HL-60 (cell line): ENCODE results near the gene FAF1.

Experiments
- DNase-seq, 2 experiments: peaks; one replicate each; pipeline ENCODE4 v3.0.0-alpha.2; 2010 to 2020; ENCODE audit warnings: low read depth in 1 of 2, low spot score in 1 of 2
- H3K27ac ChIP-seq: fragments of 250-450 bp; sonication (Bioruptor Pico); replicated peaks from 2 replicates; pipeline ENCODE4 v1.5.1; 2020; ENCODE audit warnings: mild to moderate bottlenecking, moderate library complexity
- H3K27me3 ChIP-seq: fragments of 250-450 bp; sonication (Bioruptor Pico); 2 replicates; pipeline ENCODE4 v1.5.1; 2021; ENCODE audit warnings: mild to moderate bottlenecking, moderate library complexity; ENCODE audit not compliant: insufficient read depth, poor library complexity, severe bottlenecking
- H3K4me3 ChIP-seq: replicated peaks from 2 replicates; pipeline ENCODE4 v1.5.1; 2011; ENCODE audit warnings: mild to moderate bottlenecking, control low read depth, low read length; ENCODE audit not compliant: insufficient read depth
- GABPA ChIP-seq: IDR thresholded peaks from 2 replicates; pipeline ENCODE4 v1.6.1; 2012; ENCODE audit warnings: low read depth
- POLR2AphosphoS5 ChIP-seq: IDR thresholded peaks from 2 replicates; pipeline ENCODE4 v1.6.1; 2012; ENCODE audit warnings: low read depth
- SPI1 ChIP-seq: IDR thresholded peaks from 2 replicates; pipeline ENCODE4 v1.6.1; 2012; ENCODE audit warnings: low read depth, mild to moderate bottlenecking, borderline replicate concordance
- TF ChIP-seq, protein P1 (sequence below): IDR thresholded peaks from one replicate; pipeline ENCODE4 v1.5.1; 2011; ENCODE audit warnings: low read length, control low read depth, inconsistent platforms; ENCODE audit not compliant: insufficient read depth
- TF ChIP-seq, protein P2 (sequence below): IDR thresholded peaks from 2 replicates; pipeline ENCODE4 v1.6.1; 2012; ENCODE audit warnings: low read depth; ENCODE audit not compliant: insufficient replicate concordance

Gene FAF1

DNA sequence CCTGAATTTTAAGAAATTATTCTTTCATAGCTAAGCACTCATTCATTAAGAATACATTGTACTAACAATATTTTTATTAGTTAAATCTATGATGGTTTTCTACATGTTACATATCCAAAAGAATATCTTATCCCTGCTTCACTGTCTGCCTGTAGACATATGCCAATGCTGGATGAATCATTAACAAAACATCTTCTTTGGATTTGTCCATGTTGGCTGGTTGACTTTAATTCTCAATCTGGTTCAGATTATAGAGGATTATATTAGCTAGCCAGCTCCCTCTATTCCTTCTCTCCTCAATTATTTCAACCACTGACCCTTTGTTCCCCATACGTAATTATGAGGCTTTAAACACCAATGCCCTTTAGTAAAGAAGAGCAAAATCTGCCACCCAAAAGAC lies 398.0 kb downstream of the FAF1 start:
- no peak overlapping the region for H3K4me3 ChIP-seq
- TF ChIP-seq SPI1 (no peak), GABPA (no peak), POLR2AphosphoS5 (no peak)
- TF ChIP-seq, protein P1, sequence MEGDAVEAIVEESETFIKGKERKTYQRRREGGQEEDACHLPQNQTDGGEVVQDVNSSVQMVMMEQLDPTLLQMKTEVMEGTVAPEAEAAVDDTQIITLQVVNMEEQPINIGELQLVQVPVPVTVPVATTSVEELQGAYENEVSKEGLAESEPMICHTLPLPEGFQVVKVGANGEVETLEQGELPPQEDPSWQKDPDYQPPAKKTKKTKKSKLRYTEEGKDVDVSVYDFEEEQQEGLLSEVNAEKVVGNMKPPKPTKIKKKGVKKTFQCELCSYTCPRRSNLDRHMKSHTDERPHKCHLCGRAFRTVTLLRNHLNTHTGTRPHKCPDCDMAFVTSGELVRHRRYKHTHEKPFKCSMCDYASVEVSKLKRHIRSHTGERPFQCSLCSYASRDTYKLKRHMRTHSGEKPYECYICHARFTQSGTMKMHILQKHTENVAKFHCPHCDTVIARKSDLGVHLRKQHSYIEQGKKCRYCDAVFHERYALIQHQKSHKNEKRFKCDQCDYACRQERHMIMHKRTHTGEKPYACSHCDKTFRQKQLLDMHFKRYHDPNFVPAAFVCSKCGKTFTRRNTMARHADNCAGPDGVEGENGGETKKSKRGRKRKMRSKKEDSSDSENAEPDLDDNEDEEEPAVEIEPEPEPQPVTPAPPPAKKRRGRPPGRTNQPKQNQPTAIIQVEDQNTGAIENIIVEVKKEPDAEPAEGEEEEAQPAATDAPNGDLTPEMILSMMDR = no peak
- TF ChIP-seq, protein P2, sequence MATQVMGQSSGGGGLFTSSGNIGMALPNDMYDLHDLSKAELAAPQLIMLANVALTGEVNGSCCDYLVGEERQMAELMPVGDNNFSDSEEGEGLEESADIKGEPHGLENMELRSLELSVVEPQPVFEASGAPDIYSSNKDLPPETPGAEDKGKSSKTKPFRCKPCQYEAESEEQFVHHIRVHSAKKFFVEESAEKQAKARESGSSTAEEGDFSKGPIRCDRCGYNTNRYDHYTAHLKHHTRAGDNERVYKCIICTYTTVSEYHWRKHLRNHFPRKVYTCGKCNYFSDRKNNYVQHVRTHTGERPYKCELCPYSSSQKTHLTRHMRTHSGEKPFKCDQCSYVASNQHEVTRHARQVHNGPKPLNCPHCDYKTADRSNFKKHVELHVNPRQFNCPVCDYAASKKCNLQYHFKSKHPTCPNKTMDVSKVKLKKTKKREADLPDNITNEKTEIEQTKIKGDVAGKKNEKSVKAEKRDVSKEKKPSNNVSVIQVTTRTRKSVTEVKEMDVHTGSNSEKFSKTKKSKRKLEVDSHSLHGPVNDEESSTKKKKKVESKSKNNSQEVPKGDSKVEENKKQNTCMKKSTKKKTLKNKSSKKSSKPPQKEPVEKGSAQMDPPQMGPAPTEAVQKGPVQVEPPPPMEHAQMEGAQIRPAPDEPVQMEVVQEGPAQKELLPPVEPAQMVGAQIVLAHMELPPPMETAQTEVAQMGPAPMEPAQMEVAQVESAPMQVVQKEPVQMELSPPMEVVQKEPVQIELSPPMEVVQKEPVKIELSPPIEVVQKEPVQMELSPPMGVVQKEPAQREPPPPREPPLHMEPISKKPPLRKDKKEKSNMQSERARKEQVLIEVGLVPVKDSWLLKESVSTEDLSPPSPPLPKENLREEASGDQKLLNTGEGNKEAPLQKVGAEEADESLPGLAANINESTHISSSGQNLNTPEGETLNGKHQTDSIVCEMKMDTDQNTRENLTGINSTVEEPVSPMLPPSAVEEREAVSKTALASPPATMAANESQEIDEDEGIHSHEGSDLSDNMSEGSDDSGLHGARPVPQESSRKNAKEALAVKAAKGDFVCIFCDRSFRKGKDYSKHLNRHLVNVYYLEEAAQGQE = no peak
- no peak for DNase-seq
- no peak overlapping the region for H3K27ac ChIP-seq
- H3K27me3 ChIP-seq = no peaks in the 10 kb centered on the region

DNA sequence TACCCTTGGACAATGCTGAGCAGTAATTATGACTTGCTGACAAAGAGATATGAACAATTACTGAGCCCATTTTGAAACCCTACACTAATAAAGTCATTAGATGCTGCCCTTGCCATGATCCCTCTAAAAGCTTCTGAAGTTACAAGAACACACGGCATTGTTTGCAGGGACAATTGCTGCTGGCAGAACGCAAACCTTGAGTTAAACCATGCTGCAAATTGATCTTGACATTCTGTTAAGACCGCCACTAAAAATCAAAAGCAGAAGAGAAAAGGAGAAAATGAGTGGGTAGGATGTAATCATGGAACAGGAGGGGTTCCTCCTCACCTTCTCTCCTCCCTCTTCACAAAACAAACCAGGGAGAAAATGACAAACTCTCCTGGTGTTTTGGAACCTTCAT lies 400.6 kb downstream of the FAF1 start:
- TF ChIP-seq POLR2AphosphoS5 = no peak
- TF ChIP-seq, protein P2 = no peak
- Histone ChIP-seq H3K4me3 (no peak overlapping the region), H3K27me3 (no peaks in the 10 kb centered on the region), H3K27ac (no peak overlapping the region)
- DNase-seq = no peak

DNA sequence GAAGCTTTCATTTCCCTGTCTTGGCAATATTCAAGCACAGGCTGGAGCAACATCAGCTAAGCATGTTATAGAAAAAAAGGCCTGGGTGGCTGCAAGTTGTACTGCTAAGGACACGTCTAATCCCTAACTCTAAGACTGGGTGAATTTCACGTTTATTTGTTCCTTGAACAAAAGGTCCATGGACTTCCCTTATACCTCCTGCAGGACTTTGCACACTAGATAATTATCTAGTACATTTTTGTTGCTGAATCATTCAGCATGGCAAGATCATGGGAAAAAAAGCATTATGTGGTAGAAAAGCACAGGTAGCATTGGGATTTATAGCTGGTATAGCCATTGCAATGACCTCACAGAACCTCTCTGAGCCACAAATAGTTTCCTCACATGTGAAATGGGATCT lies 406.1 kb downstream of the FAF1 start:
- Histone ChIP-seq H3K4me3 (no peak overlapping the region), H3K27me3 (no peaks in the 10 kb centered on the region), H3K27ac (no peak overlapping the region)
- no peak for DNase-seq
- TF ChIP-seq SPI1 = no peak
- TF ChIP-seq, protein P2 = no peak

DNA sequence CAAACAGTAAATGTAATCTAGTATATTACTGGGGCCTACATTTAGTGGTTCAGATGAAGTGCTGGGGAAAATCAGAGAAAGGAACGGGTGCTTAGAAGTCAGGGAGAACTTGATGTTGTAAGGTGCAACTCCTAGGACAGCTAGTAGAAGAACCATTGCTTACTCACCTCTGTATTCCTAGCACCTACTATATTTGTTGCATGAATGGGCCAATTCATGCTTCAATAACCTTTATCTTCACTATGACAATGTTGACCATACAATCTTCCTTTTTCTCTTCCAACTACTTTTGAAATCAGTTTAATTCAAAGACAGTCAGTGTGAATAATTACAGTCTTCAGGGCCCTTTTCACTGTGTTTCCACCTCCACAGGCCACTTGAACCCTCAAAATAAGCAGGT lies 411.8 kb downstream of the FAF1 start:
- TF ChIP-seq GABPA (no peak), POLR2AphosphoS5 (no peak), SPI1 (no peak)
- TF ChIP-seq, protein P2 = no peak
- TF ChIP-seq, protein P1 = no peak
- Histone ChIP-seq H3K27me3 (no peaks in the 10 kb centered on the region), H3K4me3 (no peak overlapping the region)

More for the DNA sequence above, 411.8 kb downstream of the FAF1 start:
- no peak overlapping the region for H3K27ac ChIP-seq
- no peak for DNase-seq
